ENCODE measurements around the gene CAMSAP2. TPM values are rescaled to one million over a fixed set of nuclear protein-coding genes. Genes with fewer than 3 reads are reported as not detected.

CAMSAP2 gene
- total RNA-seq, 1 experiment from 2014 or later = 20.7 TPM

DNA sequence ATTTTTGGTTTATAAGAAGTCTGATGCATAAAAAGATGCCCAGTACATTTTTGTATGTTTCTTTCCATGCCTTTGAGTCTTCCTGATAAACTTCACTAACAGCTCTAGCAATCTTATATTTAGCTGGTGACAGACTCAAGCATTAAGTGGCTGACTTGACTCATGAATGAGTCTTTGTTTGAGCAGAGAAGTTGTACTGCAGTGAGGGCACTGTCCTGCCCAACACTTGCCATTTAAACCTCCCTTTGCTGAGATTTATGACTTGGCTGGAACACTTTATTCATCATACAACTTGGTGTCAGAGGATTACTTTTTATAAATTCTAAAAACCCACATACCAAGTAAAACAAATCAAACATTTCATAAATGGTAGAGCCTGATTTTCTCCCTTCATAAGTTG is 14.6 kb upstream of the CAMSAP2 start:
- Mint-ChIP-seq H3K4me3 (no peak overlapping the region), H3K27ac (no peak overlapping the region), H3K9me3 (no peaks in the 10 kb centered on the region), H3K27me3 (ENCODE audit: low read depth) (no peaks in the 10 kb centered on the region), H3K4me1 (no peaks in the 10 kb centered on the region), H3K36me3 (no peaks in the 10 kb centered on the region)
- POLR2A ChIA-PET = no interaction called here
- TF ChIP-seq MXD4 (CRISPR knock-in tag; IDR thresholded peaks at IDR 0.05; ENCODE audit: borderline replicate concordance) = no peak
- no peak for TF ChIP-seq CREB1 (CRISPR knock-in tag; IDR thresholded peaks at IDR 0.05)
- no peak for TF ChIP-seq ZNF263 (CRISPR knock-in tag; IDR thresholded peaks at IDR 0.05; ENCODE audit: low read depth)
- no peak for TF ChIP-seq GRHL2 (CRISPR knock-in tag; IDR thresholded peaks at IDR 0.05; ENCODE audit: insufficient replicate concordance, severe bottlenecking)
- ATAC-seq (no peak), DNase-seq (ENCODE audit: low spot score) (no peak)
- CTCF ChIA-PET = no interaction called here

DNA sequence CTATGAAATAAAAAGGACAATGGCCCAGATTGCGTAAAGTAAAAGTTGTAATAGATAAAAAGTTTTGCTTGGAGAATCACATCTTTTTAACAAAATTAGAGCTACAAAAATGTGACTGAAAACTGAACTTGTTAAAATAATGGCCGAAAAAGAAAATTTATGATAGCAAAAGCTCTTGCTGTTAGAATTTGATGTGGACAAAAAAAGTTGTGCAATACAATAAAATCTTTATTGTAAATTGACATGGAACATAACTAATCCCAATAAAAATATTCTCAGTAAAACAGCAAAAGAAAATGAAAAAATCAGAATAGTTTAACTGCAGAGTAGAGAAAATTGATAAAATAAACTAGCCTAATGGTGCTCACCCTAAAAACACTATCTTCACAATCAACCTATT is 11.4 kb upstream of the CAMSAP2 start:
- ChIA-PET CTCF (no interaction called here), POLR2A (no interaction called here)
- Mint-ChIP-seq H3K36me3 (no peaks in the 10 kb centered on the region), H3K4me1 (peaks cover 4% of the 10 kb centered on the region), H3K4me3 (no peak overlapping the region), H3K27me3 (ENCODE audit: low read depth) (peaks cover 10% of the 10 kb centered on the region; the same call in 1 of the 2 replicates), H3K9me3 (no peaks in the 10 kb centered on the region), H3K27ac (no peak overlapping the region)
- DNase-seq (ENCODE audit: low spot score) = no peak
- TF ChIP-seq NFE2L1 (CRISPR knock-in tag; IDR thresholded peaks at IDR 0.05) (no peak), ZNF232 (CRISPR knock-in tag; IDR thresholded peaks at IDR 0.05) (no peak), ZBTB21 (CRISPR knock-in tag; IDR thresholded peaks at IDR 0.05; ENCODE audit: borderline replicate concordance) (no peak), ZNF317 (CRISPR knock-in tag; IDR thresholded peaks at IDR 0.05; ENCODE audit: borderline replicate concordance, low read depth) (no peak), MXD4 (CRISPR knock-in tag; IDR thresholded peaks at IDR 0.05; ENCODE audit: borderline replicate concordance) (no peak), FOXJ3 (CRISPR knock-in tag; IDR thresholded peaks at IDR 0.05; ENCODE audit: borderline replicate concordance) (no peak), NR3C1 (CRISPR knock-in tag; conservative IDR thresholded peaks at IDR 0.05; ENCODE audit: low read depth) (no peak), GRHL2 (CRISPR knock-in tag; IDR thresholded peaks at IDR 0.05; ENCODE audit: insufficient replicate concordance, severe bottlenecking) (no peak), TCF7 (CRISPR knock-in tag; IDR thresholded peaks at IDR 0.05; ENCODE audit: low read depth) (no peak), ZNF671 (CRISPR knock-in tag; IDR thresholded peaks at IDR 0.05) (no peak), CREM (CRISPR knock-in tag; IDR thresholded peaks at IDR 0.05) (no peak), PRRX2 (CRISPR knock-in tag; IDR thresholded peaks at IDR 0.05) (no peak), GTF2I (CRISPR knock-in tag; conservative IDR thresholded peaks at IDR 0.05) (no peak), FOXK1 (CRISPR knock-in tag; IDR thresholded peaks at IDR 0.05) (no peak)
- TF ChIP-seq, protein P1, sequence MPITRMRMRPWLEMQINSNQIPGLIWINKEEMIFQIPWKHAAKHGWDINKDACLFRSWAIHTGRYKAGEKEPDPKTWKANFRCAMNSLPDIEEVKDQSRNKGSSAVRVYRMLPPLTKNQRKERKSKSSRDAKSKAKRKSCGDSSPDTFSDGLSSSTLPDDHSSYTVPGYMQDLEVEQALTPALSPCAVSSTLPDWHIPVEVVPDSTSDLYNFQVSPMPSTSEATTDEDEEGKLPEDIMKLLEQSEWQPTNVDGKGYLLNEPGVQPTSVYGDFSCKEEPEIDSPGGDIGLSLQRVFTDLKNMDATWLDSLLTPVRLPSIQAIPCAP (CRISPR knock-in tag; IDR thresholded peaks at IDR 0.05) = no peak
- TF ChIP-seq, protein P2, sequence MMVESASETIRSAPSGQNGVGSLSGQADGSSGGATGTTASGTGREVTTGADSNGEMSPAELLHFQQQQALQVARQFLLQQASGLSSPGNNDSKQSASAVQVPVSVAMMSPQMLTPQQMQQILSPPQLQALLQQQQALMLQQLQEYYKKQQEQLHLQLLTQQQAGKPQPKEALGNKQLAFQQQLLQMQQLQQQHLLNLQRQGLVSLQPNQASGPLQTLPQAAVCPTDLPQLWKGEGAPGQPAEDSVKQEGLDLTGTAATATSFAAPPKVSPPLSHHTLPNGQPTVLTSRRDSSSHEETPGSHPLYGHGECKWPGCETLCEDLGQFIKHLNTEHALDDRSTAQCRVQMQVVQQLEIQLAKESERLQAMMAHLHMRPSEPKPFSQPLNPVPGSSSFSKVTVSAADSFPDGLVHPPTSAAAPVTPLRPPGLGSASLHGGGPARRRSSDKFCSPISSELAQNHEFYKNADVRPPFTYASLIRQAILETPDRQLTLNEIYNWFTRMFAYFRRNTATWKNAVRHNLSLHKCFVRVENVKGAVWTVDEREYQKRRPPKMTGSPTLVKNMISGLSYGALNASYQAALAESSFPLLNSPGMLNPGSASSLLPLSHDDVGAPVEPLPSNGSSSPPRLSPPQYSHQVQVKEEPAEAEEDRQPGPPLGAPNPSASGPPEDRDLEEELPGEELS (CRISPR knock-in tag; IDR thresholded peaks at IDR 0.05) = no peak
- TF ChIP-seq, protein P3, sequence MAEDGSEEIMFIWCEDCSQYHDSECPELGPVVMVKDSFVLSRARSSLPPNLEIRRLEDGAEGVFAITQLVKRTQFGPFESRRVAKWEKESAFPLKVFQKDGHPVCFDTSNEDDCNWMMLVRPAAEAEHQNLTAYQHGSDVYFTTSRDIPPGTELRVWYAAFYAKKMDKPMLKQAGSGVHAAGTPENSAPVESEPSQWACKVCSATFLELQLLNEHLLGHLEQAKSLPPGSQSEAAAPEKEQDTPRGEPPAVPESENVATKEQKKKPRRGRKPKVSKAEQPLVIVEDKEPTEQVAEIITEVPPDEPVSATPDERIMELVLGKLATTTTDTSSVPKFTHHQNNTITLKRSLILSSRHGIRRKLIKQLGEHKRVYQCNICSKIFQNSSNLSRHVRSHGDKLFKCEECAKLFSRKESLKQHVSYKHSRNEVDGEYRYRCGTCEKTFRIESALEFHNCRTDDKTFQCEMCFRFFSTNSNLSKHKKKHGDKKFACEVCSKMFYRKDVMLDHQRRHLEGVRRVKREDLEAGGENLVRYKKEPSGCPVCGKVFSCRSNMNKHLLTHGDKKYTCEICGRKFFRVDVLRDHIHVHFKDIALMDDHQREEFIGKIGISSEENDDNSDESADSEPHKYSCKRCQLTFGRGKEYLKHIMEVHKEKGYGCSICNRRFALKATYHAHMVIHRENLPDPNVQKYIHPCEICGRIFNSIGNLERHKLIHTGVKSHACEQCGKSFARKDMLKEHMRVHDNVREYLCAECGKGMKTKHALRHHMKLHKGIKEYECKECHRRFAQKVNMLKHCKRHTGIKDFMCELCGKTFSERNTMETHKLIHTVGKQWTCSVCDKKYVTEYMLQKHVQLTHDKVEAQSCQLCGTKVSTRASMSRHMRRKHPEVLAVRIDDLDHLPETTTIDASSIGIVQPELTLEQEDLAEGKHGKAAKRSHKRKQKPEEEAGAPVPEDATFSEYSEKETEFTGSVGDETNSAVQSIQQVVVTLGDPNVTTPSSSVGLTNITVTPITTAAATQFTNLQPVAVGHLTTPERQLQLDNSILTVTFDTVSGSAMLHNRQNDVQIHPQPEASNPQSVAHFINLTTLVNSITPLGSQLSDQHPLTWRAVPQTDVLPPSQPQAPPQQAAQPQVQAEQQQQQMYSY (CRISPR knock-in tag; IDR thresholded peaks at IDR 0.05) = no peak
- TF ChIP-seq, protein P4, sequence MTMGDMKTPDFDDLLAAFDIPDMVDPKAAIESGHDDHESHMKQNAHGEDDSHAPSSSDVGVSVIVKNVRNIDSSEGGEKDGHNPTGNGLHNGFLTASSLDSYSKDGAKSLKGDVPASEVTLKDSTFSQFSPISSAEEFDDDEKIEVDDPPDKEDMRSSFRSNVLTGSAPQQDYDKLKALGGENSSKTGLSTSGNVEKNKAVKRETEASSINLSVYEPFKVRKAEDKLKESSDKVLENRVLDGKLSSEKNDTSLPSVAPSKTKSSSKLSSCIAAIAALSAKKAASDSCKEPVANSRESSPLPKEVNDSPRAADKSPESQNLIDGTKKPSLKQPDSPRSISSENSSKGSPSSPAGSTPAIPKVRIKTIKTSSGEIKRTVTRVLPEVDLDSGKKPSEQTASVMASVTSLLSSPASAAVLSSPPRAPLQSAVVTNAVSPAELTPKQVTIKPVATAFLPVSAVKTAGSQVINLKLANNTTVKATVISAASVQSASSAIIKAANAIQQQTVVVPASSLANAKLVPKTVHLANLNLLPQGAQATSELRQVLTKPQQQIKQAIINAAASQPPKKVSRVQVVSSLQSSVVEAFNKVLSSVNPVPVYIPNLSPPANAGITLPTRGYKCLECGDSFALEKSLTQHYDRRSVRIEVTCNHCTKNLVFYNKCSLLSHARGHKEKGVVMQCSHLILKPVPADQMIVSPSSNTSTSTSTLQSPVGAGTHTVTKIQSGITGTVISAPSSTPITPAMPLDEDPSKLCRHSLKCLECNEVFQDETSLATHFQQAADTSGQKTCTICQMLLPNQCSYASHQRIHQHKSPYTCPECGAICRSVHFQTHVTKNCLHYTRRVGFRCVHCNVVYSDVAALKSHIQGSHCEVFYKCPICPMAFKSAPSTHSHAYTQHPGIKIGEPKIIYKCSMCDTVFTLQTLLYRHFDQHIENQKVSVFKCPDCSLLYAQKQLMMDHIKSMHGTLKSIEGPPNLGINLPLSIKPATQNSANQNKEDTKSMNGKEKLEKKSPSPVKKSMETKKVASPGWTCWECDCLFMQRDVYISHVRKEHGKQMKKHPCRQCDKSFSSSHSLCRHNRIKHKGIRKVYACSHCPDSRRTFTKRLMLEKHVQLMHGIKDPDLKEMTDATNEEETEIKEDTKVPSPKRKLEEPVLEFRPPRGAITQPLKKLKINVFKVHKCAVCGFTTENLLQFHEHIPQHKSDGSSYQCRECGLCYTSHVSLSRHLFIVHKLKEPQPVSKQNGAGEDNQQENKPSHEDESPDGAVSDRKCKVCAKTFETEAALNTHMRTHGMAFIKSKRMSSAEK (CRISPR knock-in tag; IDR thresholded peaks at IDR 0.05; ENCODE audit: borderline replicate concordance) = no peak
- no peak for ATAC-seq
